Lower lobe of right lung (tissue), 2 donors: ENCODE results near the gene BTBD16. TPM values are rescaled to one million over a fixed set of nuclear protein-coding genes. Genes with fewer than 3 reads are reported as not detected.

Source experiments
- ATAC-seq, 2 donors: fragments of 200-7000 bp; cut with Tn5 transposase; one replicate each; pipeline ENCODE4 v1.9.1; 2020 to 2022; ENCODE audit warnings: mild to moderate bottlenecking in 2 of 2, moderate library complexity in 2 of 2
- DNase-seq: peaks from one replicate; pipeline ENCODE4 v3.0.0-alpha.2; 2020
- H3K27ac ChIP-seq: fragments of 200-600 bp; one replicate; pipeline ENCODE4 v1.8.0; 2022
- H3K27me3 ChIP-seq: fragments of 200-600 bp; one replicate; pipeline ENCODE4 v1.8.0; 2022; ENCODE audit warnings: low read depth
- H3K36me3 ChIP-seq: fragments of 200-600 bp; one replicate; pipeline ENCODE4 v1.8.0; 2022; ENCODE audit warnings: mild to moderate bottlenecking
- H3K4me1 ChIP-seq: fragments of 200-600 bp; one replicate; pipeline ENCODE4 v1.8.0; 2022
- H3K4me3 ChIP-seq: fragments of 200-600 bp; one replicate; pipeline ENCODE4 v1.8.0; 2022; ENCODE audit warnings: mild to moderate bottlenecking
- H3K9me3 ChIP-seq: fragments of 200-600 bp; one replicate; pipeline ENCODE4 v1.8.0; 2022
- CTCF ChIP-seq: fragments of 200-600 bp; IDR thresholded peaks from one replicate; pipeline ENCODE4 v1.8.0; 2022; ENCODE audit warnings: antibody characterized with exemption, mild to moderate bottlenecking
- intact Hi-C: fragments of 100-400 bp; cut with DNase I; formaldehyde crosslinking; loops from one replicate; pipeline ENCODE4 v1.11.0; 2022
- total RNA-seq: library from RNA; stranded (reverse); fragmentation: NEBNext Ultra II Directional; extraction: Animal tissue kit (Norgen Biotek cat#: 25700); gene quantifications from one replicate; pipeline ENCODE4 v1.2.1, GENCODE V29; 2021
- donor health status: DM: no; HTN: yes; CAD: no; lungs with severe emphysema.

The BTBD16 gene
- total RNA-seq, 1 donor from 2014 or later = 0.62 TPM

GRCh38 chr10:122343936-122344335 lies 72.8 kb downstream of the BTBD16 start:
- intact Hi-C loops = loop anchor here (5.0 kb wide), 1 partner anchor 93 kb away; no protein-coding TSS in a partner anchor
- no peak for DNase-seq
- no peaks in the 10 kb centered on the region for H3K4me1 ChIP-seq
- H3K36me3 ChIP-seq = no peaks in the 10 kb centered on the region
- no peak for ATAC-seq
- H3K27me3 ChIP-seq = no peaks in the 10 kb centered on the region
- TF ChIP-seq CTCF = no peak
- H3K27ac ChIP-seq = no peak overlapping the region
- no peak overlapping the region for H3K4me3 ChIP-seq
- H3K9me3 ChIP-seq = no peaks in the 10 kb centered on the region

GRCh38 chr10:122344741-122345258 lies 73.7 kb downstream of the BTBD16 start:
- no peak overlapping the region for H3K4me3 ChIP-seq
- H3K27ac ChIP-seq = no peak overlapping the region
- TF ChIP-seq CTCF = no peak
- no peaks in the 10 kb centered on the region for H3K9me3 ChIP-seq
- intact Hi-C loops = loop anchor here (5.0 kb wide), 1 partner anchor 93 kb away; no protein-coding TSS in a partner anchor
- DNase-seq (no peak), ATAC-seq (no peak)
- H3K27me3 ChIP-seq = no peaks in the 10 kb centered on the region
- H3K36me3 ChIP-seq = no peaks in the 10 kb centered on the region
- H3K4me1 ChIP-seq = no peaks in the 10 kb centered on the region

- DNase-seq = no peak
- TF ChIP-seq CTCF = no peak
- Histone ChIP-seq H3K4me1 (no peaks in the 10 kb centered on the region), H3K27me3 (no peaks in the 10 kb centered on the region), H3K9me3 (no peaks in the 10 kb centered on the region), H3K27ac (no peak overlapping the region), H3K36me3 (no peaks in the 10 kb centered on the region), H3K4me3 (no peak overlapping the region)
- intact Hi-C loops = no loop called here
- ATAC-seq = no peak
Observed at GRCh38 chr10:122346326-122346950, 75.3 kb downstream of the BTBD16 start.

GRCh38 chr10:122347170-122347841 lies 76.2 kb downstream of the BTBD16 start:
- Histone ChIP-seq H3K27ac (no peak overlapping the region), H3K36me3 (no peaks in the 10 kb centered on the region), H3K4me1 (no peaks in the 10 kb centered on the region), H3K9me3 (no peaks in the 10 kb centered on the region), H3K27me3 (no peaks in the 10 kb centered on the region), H3K4me3 (no peak overlapping the region)
- no peak for TF ChIP-seq CTCF
- ATAC-seq (no peak), DNase-seq (no peak)
- intact Hi-C loops = no loop called here

GRCh38 chr10:122348512-122348911 lies 77.4 kb downstream of the BTBD16 start:
- ATAC-seq (no peak), DNase-seq (no peak)
- no peak overlapping the region for H3K4me3 ChIP-seq
- H3K27ac ChIP-seq = no peak overlapping the region
- H3K36me3 ChIP-seq = no peaks in the 10 kb centered on the region
- H3K4me1 ChIP-seq = no peaks in the 10 kb centered on the region
- intact Hi-C loops = no loop called here
- H3K9me3 ChIP-seq = no peaks in the 10 kb centered on the region
- H3K27me3 ChIP-seq = no peaks in the 10 kb centered on the region
- no peak for TF ChIP-seq CTCF
